GM21723 (cell line): ENCODE data around the gene FNTB.
A peak's percentile ranks its signal among the peaks of the same experiment; 100 is the strongest.
"Not testable (repeated sequence)": the region's sequence is repeated elsewhere in the genome, so short reads cannot be mapped to it uniquely, and the experiment has no call there.

Experiments used
- ATAC-seq: cut with Tn5 transposase; IDR thresholded peaks from one replicate; pipeline ENCODE4 v1.9.1; 2021; ENCODE audit warnings: mild to moderate bottlenecking, moderate library complexity; ENCODE audit not compliant: unreplicated experiment

The FNTB gene

DNA sequence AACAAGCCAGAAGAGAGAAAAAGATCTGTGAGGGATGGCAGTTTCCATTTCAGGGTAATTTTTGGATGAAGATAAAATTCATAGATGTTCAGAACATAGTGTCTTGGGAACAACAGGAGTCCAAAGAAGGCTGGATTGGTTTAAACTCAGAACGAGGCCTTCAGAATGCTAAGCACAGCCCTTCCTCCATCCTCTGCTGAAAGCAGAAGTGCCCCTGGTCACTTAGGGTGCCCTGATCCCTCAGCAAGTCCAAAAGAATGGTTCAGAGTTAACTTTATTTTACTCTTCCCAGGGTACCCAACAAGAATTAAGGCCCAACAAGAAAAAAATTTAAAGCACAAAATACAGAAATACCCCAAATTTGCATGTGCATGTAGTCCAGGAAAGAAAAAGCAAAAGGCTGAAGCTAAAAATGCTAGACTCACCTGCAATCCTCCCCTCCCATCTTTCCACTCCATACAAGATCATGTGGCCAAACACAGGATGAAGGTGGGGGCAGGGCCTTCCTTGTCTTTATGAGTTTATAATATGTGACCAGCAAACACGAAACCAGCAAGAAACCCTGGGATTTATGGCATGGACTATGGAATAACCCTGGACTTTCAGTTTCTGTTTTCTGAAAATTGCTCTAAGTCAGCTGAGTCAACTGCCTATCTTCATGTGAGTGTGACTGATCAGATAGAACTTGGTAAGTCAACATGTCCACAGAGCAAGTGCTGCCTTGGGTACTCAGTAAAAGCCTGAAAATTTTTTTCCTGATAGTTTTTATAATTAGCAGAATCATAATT, 94.5 kb downstream of the FNTB start:
- no peak for ATAC-seq

DNA sequence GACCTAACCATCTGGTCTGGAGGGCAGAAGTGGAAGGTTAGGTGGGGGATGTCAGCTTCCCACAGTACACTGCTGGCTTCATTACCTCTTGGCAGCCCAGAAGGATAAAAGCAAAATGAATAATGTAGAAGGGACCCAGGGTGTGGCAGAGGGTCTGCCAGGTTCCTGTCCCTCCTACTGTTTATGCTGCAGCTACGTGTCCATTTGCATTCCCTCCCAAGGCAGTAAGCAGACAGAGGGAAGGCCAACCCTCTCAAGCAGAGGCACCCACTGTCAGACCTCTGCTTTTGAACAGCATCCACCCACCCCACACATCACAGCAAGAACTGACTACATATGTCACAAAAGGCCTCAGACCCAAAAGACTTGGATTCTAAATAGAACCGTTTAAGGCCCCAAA, 96.2 kb downstream of the FNTB start:
- ATAC-seq: no peak

DNA sequence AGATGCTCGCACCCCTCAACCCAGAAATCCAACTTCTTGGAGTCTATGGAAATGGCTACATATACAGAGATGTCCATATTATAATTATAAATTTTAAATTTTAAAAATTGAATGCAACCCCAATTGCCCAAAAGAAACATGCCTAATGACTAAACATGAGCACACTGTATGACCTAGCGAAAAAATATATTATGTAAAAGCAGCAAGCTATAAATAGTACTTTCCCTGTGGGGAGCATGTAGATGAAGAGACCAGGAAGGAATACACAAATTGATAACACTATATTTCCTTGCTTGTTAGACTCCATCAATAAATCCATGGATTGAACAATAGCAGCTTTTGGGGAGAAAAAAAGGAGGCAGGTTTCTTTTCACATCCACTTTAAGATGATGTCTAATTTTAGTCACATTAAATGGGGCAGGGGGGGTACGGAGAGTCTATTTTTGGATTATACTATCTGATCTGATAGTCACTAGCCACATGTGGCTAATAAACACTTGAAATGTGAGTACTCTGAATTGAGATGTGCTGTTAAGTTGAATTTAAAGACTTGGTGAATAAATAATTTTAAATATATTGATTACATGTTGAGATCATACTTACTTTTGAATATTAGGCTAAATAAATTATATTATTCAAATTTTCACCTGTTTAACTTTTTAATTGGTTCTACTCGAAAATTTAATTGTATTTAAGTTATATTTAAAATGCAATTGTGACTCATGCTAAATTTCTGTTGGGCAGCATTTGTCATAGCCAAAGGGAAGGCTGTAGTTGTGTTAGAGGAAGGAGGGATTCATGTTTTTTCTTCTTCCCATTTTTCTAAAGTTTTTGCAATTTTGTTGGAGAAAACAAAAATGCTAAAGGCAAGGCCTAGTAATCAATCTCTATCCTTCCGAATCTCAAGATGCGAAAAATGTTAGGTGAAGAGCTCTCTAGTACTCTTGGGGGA, 98.1 kb downstream of the FNTB start:
- no peak for ATAC-seq

DNA sequence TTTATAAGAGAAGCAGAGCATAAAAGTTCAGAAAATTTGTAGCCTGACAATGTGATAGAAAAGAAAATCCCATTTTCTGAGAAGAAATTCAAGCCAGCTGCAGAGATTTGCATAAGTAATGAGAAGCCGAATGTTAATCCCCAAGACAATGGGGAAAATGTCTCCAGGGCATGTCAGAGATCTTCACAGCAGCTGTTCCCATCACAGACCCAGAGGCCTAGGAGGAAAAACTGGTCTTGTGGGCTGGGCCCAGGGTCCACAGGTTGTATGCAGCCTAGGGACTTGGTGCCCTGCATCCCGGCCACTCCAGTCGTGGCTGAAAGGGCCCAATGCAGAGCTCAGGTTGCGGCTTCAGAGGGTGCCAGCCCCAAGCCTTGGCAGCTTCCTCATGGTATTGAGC, 100.0 kb downstream of the FNTB start:
- ATAC-seq: not testable (repeated sequence)

DNA sequence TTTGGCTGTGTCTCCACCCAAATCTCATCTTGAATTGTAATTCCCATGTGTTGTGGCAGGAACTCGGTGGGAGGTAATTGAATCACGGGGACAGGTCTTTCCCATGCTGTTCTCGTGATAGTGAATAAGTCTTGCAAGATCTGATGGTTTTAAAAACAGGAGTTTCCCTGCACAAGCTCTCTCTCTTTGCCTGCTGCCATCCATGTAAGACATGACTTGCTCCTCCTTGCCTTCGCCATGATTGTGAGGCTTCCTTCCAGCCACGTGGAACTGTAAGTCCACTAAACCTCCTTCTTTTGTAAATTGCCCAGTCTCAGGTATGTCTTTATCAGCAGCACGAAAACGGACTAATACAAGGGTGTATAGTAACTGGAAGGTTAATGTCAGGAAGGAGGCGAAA, 101.1 kb downstream of the FNTB start:
- ATAC-seq: not testable (repeated sequence)

DNA sequence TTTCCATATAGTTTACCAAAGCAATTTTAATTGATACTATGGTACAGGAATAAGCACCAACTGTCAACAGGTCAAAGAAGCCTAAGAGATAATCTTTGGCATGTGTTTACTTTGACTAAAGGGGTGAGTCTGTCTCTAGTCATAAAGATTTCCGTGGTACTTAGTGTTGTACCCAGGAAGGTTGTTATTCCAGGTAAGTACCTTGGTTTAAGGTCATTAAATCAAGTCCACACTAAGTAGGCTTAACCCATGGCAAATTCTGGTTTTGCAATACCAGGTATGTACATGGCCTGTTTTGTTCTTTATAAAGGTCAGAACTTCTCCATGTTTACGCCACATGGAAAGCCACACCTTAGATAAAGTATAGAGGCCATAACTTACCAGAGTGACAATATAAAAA, 105.7 kb downstream of the FNTB start:
- ATAC-seq: no peak

DNA sequence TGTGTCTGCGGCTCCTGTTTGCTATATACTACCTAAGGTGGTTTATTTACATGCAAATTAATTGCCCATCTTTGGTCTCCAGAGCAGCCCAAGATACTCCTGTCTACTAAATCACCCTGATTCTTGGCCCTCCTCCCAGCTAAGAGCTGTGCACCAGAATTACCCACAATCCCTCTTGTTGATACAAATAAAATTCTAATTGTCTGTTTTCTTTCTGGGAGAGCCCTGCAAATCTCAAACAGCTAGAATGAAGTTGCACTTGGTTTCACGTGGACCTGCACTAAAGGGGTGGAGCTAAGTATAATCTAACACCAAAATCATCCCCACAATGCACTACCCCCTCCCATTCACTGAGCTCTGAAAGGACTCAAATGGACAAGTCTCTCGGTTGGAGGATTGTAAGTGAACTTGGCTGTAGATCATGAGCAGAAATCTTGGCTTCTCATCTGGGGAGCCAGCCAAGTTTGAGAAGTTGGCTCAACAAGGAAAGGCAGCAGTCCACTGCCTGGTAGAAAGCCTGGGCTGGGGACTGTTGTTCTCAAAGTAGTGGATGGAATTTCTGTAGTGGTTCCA, 109.0 kb downstream of the FNTB start:
- ATAC-seq: no peak

DNA sequence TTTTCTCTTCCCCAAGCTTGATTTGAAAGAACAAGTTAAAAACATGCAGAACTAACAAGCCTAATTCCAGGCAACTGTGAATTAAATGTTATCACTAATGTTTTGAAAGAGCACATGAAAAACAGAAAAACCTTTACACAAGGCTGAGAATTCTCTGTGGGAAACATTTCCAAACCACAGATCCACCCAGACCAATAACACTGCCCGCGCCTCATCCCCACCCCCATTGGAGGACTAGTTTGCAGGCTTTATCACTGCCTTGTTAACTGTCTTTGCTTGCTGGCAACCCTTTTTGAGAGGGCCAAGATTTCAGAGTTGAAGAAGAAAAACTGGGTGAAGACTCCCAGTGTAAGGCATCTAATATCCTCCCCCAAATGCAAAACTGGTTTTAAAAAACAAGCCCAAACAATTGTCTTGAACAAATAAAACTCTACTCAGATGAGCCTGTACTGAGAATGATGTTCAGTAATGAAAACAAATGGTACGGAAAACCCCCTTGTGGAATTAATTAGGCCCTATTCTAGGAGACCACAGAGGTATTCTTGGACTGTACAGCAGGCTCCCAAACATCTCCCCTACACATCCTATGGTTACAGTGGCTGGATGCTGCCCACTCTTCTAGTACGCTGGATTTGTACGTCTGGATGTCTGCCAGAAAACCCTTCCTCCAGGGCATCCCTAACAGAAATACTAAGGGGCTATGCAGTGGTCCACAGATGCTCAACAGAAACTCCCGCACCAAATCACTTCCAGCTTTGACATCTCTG, 109.8 kb downstream of the FNTB start:
- no peak for ATAC-seq

DNA sequence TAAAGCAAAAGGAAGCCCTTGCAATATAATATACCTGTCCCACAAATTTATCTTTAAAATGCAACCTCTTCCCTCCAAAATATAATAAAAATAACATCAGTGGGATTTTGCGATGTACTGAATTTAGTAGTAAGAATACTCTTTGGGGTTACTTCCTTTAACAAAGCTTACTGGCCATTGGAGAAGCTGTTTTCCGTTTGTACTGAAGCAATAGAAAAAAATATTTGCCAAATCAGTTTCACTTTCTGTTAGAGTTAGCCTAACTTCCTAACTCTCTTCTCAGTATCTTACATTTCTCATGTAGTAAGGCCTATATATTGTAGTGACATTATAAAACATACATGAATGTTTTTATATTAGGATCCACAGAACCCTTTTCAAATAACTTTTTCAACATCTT, 111.9 kb downstream of the FNTB start:
- no peak for ATAC-seq

DNA sequence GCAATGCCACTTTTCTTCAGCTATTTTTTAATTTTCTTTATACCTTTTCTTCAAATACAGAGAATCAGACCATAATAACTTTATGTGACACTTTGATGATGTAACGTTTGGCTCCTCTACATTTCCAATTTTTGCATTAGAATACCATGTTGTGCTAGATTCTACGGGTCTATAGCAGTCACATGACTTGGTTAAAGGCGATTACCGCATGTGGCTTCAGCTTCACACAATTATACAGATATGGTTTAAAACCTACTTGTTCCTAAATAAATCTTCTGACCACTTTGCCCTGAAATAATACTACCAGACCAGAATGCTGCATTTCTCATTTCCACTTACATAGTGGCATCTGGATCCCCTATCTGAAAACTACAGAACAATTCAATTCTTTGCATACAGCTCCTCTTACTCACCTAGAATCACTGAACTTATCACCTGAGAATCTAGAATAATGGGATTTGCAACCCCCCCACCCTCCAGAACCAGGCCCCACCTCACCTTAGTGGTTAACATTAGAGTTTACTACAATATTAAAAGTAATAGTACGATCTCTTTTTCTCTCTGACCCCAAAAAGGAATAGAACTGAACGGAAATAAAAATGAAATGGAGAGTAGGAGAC, 114.3 kb downstream of the FNTB start:
- ATAC-seq: no peak

DNA sequence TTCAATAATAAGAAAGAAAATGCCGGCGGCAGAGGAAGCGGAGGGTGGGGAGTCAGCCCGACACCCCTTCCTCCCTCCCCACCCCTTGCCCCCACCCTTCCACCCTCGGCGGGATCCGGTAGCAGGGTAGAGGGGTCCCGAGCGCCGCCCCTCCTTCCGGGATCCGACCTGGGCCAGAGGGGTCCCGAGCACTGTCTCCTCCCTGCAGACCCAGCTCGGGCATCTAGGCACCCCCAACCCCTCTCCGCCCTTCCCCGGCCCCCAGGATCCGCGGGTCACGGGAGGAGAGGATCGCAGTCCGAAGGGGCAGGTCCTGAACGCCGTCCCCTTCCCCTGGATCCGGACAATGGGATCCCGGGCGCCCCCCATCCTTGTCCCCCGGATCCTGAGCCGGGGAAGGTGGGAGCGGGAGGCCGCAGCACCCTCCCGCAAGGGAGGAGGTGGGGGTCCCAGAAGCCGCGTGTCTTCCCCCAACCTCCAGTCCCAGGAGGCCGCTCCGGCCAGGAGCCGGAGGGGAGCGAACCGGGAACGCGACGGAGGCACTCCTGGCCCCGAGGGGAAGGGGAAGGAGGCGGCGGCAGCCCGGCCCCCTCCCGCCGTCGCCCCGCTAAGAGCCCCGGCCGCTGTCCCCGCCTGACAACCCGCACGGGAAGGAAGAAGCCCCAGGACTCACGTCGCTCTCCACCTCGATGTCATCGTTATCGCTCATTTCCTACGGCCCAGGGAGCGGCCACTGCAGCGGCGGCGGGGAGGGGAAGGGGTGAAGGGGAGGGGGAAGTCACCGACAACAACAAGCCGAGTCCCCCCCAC, 115.1 kb downstream of the FNTB start:
- ATAC-seq: peak; percentile 35

DNA sequence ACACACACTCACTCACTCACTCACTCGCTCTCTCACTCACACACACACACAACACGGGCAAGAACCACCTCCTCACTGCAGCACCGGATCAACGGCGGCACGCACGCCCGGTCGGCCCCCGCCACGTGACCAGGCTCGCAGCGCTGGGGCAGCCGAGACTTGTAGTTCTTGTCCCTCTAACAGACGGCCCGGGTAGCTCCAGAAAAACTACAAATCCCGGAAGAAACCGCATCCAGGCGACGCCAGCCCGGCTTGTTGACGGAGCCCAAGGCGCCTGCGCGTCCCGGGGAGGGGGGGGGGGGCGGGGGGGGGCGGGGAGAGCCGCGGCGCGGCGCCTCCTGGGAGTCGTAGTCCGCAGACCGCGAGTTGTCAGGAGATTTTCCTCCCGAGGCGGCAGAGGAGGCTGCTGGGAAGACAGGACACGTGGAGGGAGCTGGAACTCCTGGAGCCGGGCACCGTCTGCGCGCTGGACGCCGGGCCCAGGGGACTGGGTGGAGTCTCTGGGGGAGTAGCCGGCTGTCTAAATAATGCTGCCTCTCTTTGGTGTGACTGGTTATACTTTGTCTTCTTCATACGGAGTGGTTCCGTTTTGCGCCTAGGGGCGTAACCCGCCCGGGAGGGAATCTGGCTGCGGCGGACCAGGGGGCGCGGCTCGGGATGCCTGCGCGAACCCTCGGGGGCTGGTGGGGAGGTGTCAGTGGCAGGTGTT, 115.9 kb downstream of the FNTB start, which contains the start of gene MAX:
Gene MAX, minus strand, starts transcription at position 77 of the 709 bp plus-strand sequence. CDS start 178 bp downstream, outside the sequence.
- ATAC-seq: peak; percentile 87

DNA sequence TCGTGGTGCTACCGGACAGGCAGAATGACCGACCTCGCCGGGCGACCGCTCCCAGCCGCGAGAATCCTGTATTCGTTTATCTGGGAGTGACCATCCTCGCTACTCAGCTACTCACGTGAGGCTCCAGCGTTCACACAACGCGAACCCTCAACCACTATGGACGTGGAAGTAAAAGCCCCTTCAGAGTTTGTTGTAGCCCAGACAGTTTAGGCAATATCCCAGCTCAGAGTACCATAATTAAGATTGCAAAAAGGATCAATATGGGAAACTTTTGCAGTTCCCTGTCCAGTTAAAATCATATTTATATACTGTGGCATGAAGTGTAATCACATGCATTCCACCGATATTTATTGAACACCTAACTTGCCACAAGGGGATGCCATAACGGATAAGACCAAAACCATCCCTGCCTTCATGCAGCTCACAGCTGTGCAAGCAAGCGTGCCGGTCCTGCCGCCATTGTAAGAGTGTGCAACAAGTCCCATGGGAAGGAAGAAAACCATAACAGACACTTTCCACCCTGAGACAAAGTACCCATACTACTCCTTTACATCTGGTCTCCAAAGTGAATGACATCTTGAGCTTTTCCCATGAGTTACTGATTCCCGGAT, 116.6 kb downstream of the FNTB start:
- no peak for ATAC-seq

DNA sequence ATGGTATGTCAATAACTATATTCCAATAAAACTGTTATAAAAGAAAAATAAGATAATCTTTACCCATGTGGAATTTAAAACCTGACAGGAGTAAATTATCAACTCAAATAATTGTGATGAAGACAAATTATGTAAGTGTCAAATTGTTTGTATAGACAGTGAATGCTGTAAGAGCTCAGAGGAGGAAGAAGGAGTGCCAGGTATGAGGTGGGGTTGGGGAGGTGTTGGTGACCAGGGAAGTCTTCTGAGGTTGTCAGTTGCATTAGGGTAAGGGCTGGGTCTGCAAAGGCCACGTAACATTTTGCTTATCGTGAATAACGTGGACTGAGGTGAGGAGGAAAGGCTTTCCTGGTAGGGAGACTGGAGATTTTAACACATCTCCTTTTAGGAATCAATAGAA, 118.1 kb downstream of the FNTB start:
- no peak for ATAC-seq

DNA sequence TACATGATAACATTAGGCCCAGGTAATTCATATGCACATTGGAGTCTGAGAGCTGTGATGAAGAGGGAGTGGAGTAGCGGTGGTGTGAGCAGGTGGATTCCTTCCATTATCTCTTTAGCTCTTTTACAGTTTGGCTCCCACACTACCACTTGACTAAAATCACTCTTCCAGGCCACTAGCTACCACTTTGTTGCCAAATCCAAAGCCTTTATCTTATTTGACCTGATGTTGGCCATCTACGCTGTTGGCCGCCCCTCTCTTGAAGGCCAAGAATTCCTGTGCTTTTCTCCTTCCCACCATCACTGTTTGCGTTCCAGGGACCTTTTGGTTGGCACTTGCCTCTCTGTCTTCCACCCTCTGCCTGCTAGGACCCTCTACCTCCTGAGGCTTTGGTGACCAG, 119.6 kb downstream of the FNTB start:
- no peak for ATAC-seq

DNA sequence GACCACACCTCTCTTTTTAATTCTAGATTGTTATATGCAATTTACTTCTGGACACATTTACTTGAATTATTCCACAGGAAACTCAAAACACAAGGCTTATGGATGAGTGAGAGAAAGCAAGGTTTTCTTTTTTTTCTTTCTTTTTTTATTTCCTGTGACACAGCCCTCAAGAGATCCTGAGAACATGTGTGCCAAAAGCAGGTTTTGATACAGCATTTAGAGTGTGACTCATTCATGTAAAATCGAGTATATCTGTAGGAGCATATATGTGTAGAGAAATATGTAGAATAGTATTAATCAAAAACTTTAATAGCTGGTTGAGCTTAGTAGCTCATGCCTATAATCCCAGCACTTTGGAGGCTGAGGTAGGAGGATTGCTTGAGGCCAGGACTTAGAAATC, 120.0 kb downstream of the FNTB start:
- no peak for ATAC-seq

DNA sequence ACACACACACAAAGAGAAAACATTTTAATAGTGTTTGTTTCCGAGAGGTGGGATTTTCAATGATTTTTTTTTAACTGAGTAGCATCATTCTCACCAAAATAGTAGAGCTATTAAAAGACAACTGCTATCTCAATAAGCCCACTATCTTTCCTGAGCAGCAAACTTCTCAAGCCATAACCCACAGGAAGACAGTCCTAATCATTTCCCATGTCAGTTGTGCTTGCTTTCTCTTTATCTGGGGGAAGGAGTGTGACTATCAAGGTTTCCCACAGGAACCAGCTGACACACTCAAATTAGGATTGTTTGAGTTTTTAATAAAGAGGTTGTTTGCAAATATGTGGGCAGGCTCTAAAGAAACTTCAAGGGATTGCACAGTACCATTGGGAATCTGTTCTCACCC, 120.5 kb downstream of the FNTB start:
- ATAC-seq: no peak

DNA sequence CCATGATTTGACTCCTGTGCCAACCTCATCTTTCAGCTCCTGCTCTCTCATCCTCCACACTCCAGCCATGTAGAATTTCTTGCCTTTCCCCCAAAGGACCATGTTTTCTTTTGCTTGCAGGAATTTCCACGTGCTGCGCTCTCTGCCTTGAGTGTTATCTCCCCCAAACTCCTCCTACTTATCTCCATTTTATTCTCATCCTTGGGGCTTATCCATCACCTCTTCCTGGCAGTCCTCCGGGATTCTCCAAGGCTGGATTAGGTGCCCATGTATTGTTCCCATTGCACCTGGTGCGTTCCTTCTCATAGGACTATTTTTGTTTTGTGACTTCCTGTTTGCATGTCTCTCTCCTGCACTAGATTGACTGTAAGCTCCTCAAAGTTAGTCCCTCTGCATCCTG, 122.7 kb downstream of the FNTB start:
- no peak for ATAC-seq
